H1 (cell line): ENCODE results near the gene FAM114A2. TPM values are rescaled to one million over a fixed set of nuclear protein-coding genes. Genes with fewer than 3 reads are reported as not detected.

Experiments used
- CTCF ChIA-PET: fragments of 300-600 bp; sonication (Branson Sonifier 250); formaldehyde crosslinking; loops from one replicate; lab custom pipeline; 2021; ENCODE audit not compliant: partially characterized antibody; lab: Charles Lee
- POLR2A ChIA-PET: fragments of 300-600 bp; sonication (Branson Sonifier 250); formaldehyde crosslinking; loops from one replicate; lab custom pipeline; 2021; ENCODE audit warnings: inconsistent platforms; ENCODE audit not compliant: partially characterized antibody; lab: Charles Lee
- DNase-seq, 2 experiments: peaks; one replicate each; pipeline versions ENCODE4 v3.0.0 to v3.0.0-alpha.2; 2010 to 2022; ENCODE audit warnings: low spot score in 2 of 2, low read depth in 1 of 2, mixed read lengths in 1 of 2
- FAIRE-seq: peaks from 2 replicates; lab custom pipeline; 2011; peaks lifted over from hg19 to GRCh38; lab: Jason Lieb, UNC
- H2AFZ ChIP-seq: 2 replicates; pipeline ENCODE4 v1.8.1; 2012; ENCODE audit warnings: low read length, inconsistent platforms
- H2AK5ac ChIP-seq: 2 replicates; pipeline ENCODE4 v1.6.1; 2013; ENCODE audit warnings: low read depth, low read length
- H2BK120ac ChIP-seq: replicated peaks from 2 replicates; pipeline ENCODE3; 2013; ENCODE audit warnings: low read depth, low read length, inconsistent platforms
- H2BK12ac ChIP-seq: 2 replicates; pipeline ENCODE4 v1.6.1; 2013; ENCODE audit warnings: low read depth, low read length
- H2BK15ac ChIP-seq: 2 replicates; pipeline ENCODE4 v1.6.1; 2013; ENCODE audit warnings: low read length
- H2BK20ac ChIP-seq: 2 replicates; pipeline ENCODE4 v1.6.1; 2013; ENCODE audit warnings: low read length
- H2BK5ac ChIP-seq: 2 replicates; pipeline ENCODE4 v1.6.1; 2013; ENCODE audit warnings: low read depth, low read length
- H3K14ac ChIP-seq: 2 replicates; pipeline ENCODE4 v1.6.1; 2013; ENCODE audit warnings: inconsistent platforms; ENCODE audit not compliant: insufficient read length
- H3K18ac ChIP-seq: 2 replicates; pipeline ENCODE4 v1.6.1; 2013; ENCODE audit warnings: low read length; ENCODE audit errors: extremely low read depth
- H3K23ac ChIP-seq: 2 replicates; pipeline ENCODE4 v1.6.1; 2013; ENCODE audit warnings: inconsistent platforms; ENCODE audit not compliant: insufficient read length
- H3K23me2 ChIP-seq: 2 replicates; pipeline ENCODE4 v1.6.1; 2013; ENCODE audit warnings: low read depth, low read length
- H3K27ac ChIP-seq: 2 replicates; pipeline ENCODE4 v1.6.1; 2011; ENCODE audit warnings: low read depth, low read length, inconsistent platforms
- H3K27me3 ChIP-seq, 4 experiments: replicated peaks in 1 of 4; 1 replicate in 1 of 4; 2 replicates in 3 of 4; pipeline versions ENCODE4 v1.6.1 to v1.8.1; 2011 to 2013; ENCODE audit warnings: low read length in 3 of 4, mild to moderate bottlenecking in 3 of 4, inconsistent platforms in 2 of 4, mixed read lengths in 2 of 4, moderate library complexity in 1 of 4; ENCODE audit not compliant: control insufficient read depth in 3 of 4, insufficient read depth in 3 of 4; ENCODE audit errors: extremely low read depth in 1 of 4
- H3K36me3 ChIP-seq, 4 experiments: 2 replicates each; pipeline versions ENCODE4 v1.6.1 to v1.8.1; 2011 to 2013; ENCODE audit warnings: mild to moderate bottlenecking in 4 of 4, low read length in 3 of 4, moderate library complexity in 2 of 4, control low read depth in 1 of 4, inconsistent platforms in 1 of 4; ENCODE audit not compliant: insufficient read depth in 4 of 4, control insufficient read depth in 2 of 4
- H3K4ac ChIP-seq: replicated peaks from 2 replicates; pipeline ENCODE3; 2013; ENCODE audit warnings: low read length, low read depth, mixed read lengths, inconsistent platforms; ENCODE audit not compliant: insufficient read length
- H3K4me1 ChIP-seq, 4 experiments: replicated peaks in 1 of 4; 1 replicate in 1 of 4; 2 replicates in 3 of 4; pipeline versions ENCODE4 v1.6.1 to v1.8.1; 2011 to 2013; ENCODE audit warnings: low read length in 3 of 4, inconsistent platforms in 2 of 4, mixed read lengths in 1 of 4; ENCODE audit not compliant: insufficient read depth in 4 of 4, control insufficient read depth in 3 of 4
- H3K4me2 ChIP-seq, 2 experiments: 2 replicates each; pipeline versions ENCODE4 v1.6.1 to v1.8.1; 2011 to 2013; ENCODE audit warnings: low read depth in 2 of 2, low read length in 2 of 2, control low read depth in 1 of 2, inconsistent platforms in 1 of 2, mild to moderate bottlenecking in 1 of 2; ENCODE audit not compliant: insufficient read depth in 1 of 2
- H3K4me3 ChIP-seq, 4 experiments: fragments of 200-600, 300-600 bp in 1 of 4; sonication (generic), shearing (Covaris generic), sonication (Bioruptor Twin) in 1 of 4; 2 replicates each; pipeline versions ENCODE4 v1.5.1 to v1.8.1; 2011 to 2016; ENCODE audit warnings: low read length in 4 of 4, low read depth in 3 of 4, control low read depth in 2 of 4, inconsistent platforms in 2 of 4, mild to moderate bottlenecking in 2 of 4, mixed read lengths in 1 of 4, moderate library complexity in 1 of 4; ENCODE audit not compliant: insufficient read depth in 2 of 4; ENCODE audit errors: extremely low read depth in 1 of 4
- H3K56ac ChIP-seq: replicated peaks from 2 replicates; pipeline ENCODE3; 2013; ENCODE audit warnings: low read depth, mild to moderate bottlenecking, mixed read lengths, low read length, inconsistent platforms; ENCODE audit not compliant: insufficient read length
- H3K79me1 ChIP-seq: 2 replicates; pipeline ENCODE4 v1.6.1; 2013; ENCODE audit warnings: low read depth, low read length, control low read depth
- H3K79me2 ChIP-seq, 2 experiments: 2 replicates each; pipeline versions ENCODE4 v1.6.1 to v1.8.1; 2012 to 2013; ENCODE audit warnings: low read length in 2 of 2, mild to moderate bottlenecking in 2 of 2, inconsistent platforms in 1 of 2; ENCODE audit not compliant: insufficient read depth in 2 of 2, control insufficient read depth in 1 of 2
- H3K9ac ChIP-seq, 4 experiments: replicated peaks in 1 of 4; 1 replicate in 1 of 4; 2 replicates in 3 of 4; pipeline versions ENCODE4 v1.6.1 to v1.8.1; 2011 to 2013; ENCODE audit warnings: low read depth in 3 of 4, low read length in 3 of 4, control low read depth in 2 of 4, mild to moderate bottlenecking in 2 of 4, moderate library complexity in 2 of 4, inconsistent platforms in 1 of 4; ENCODE audit errors: extremely low read depth in 1 of 4
- H3K9me3 ChIP-seq, 2 experiments: 2 replicates each; pipeline versions ENCODE4 v1.6.1 to v1.8.1; 2012 to 2013; ENCODE audit warnings: mild to moderate bottlenecking in 2 of 2, moderate library complexity in 2 of 2, control low read depth in 1 of 2, inconsistent platforms in 1 of 2, low read depth in 1 of 2, low read length in 1 of 2, mixed read lengths in 1 of 2; ENCODE audit not compliant: insufficient read depth in 2 of 2
- H4K20me1 ChIP-seq, 2 experiments: replicated peaks in 1 of 2; 2 replicates each; pipeline versions ENCODE3 to v1.8.1; 2011 to 2013; ENCODE audit warnings: inconsistent platforms in 2 of 2, low read length in 2 of 2, mild to moderate bottlenecking in 1 of 2; ENCODE audit not compliant: insufficient read depth in 2 of 2, control insufficient read depth in 1 of 2
- H4K5ac ChIP-seq: 2 replicates; pipeline ENCODE4 v1.6.1; 2013; ENCODE audit warnings: low read length, low read depth, mixed read lengths, inconsistent platforms; ENCODE audit not compliant: insufficient read length
- H4K8ac ChIP-seq: 2 replicates; pipeline ENCODE4 v1.8.0; 2013; ENCODE audit warnings: mild to moderate bottlenecking, moderate library complexity, low read length, inconsistent platforms; ENCODE audit not compliant: insufficient read depth; ENCODE audit errors: extremely low read depth
- H4K91ac ChIP-seq: replicated peaks from 2 replicates; pipeline ENCODE3; 2013; ENCODE audit warnings: low read length, mixed read lengths, inconsistent platforms; ENCODE audit not compliant: insufficient read length
- CBX8 ChIP-seq: fragments of 300-800, 300-1000 bp; sonication (generic); IDR thresholded peaks from 2 replicates; pipeline ENCODE4 v1.7.1; 2016; ENCODE audit warnings: low read depth, low read length, borderline replicate concordance
- FOSL1 ChIP-seq: IDR thresholded peaks from 2 replicates; pipeline ENCODE4 v1.6.1; 2011; ENCODE audit warnings: mild to moderate bottlenecking, low read depth, low read length, moderate library complexity; ENCODE audit not compliant: insufficient read depth
- NANOG ChIP-seq: IDR thresholded peaks from 2 replicates; pipeline ENCODE4 v1.6.1; 2011; ENCODE audit warnings: low read length, low read depth, mild to moderate bottlenecking, inconsistent platforms; ENCODE audit not compliant: insufficient read depth, poor library complexity, severe bottlenecking
- POU5F1 ChIP-seq: IDR thresholded peaks from 2 replicates; pipeline ENCODE4 v1.6.1; 2011; ENCODE audit warnings: low read depth, mild to moderate bottlenecking, low read length, moderate library complexity
- TEAD4 ChIP-seq: IDR thresholded peaks from 2 replicates; pipeline ENCODE4 v1.6.1; 2012; ENCODE audit warnings: low read depth, low read length, inconsistent platforms, mixed read lengths
- WGBS, 2 experiments: shearing (Covaris generic) in 1 of 2; methylation state at CpG; one replicate each; pipeline versions ENCODE4 v1.1.6 to v1.1.7; 2013 to 2015; ENCODE audit warnings: low lambda C conversion rate in 2 of 2, mixed read lengths in 2 of 2, inconsistent platforms in 1 of 2, low coverage in 1 of 2, missing lambda C conversion rate in 1 of 2; ENCODE audit not compliant: insufficient replicate concordance in 2 of 2, insufficient coverage in 1 of 2, insufficient read length in 1 of 2; ENCODE audit errors: extremely low coverage in 1 of 2, missing lambda C conversion rate in 1 of 2; 5-methylcytosine and 5-hydroxymethylcytosine counted together
- polyA plus RNA-seq, 7 experiments: library from polyadenylated mRNA; depleted of rRNA in 3 of 7; stranded (reverse) in 5 of 7; unstranded in 2 of 7; fragments of >200 nt in 5 of 7; fragments of 200-250 nt in 2 of 7; gene quantifications; 1 replicate in 5 of 7; 2 replicates in 1 of 7; 4 replicates in 1 of 7; pipeline versions ENCODE4 v1.2.1 to v1.2.3, GENCODE V29; 2011 to 2013; ENCODE audit warnings: missing spikeins in 2 of 7, mixed read lengths in 2 of 7
- total RNA-seq: library from RNA; stranded (reverse); fragmentation: NEBNext Ultra II Directional; extraction: Animal tissue kit (Norgen Biotek cat#: 25700); gene quantifications from 2 replicates; pipeline ENCODE4 v1.2.1, GENCODE V29; 2021

FAM114A2 gene
- total and polyA plus RNA-seq, 2 of the 8 experiments (the other 6 are each of a cell fraction or from before 2014, with no cell fraction given), result 3.8 to 9.2 TPM

GRCh38 chr5:153983885-153984284, 54.8 kb downstream of the FAM114A2 start:
- TF ChIP-seq FOSL1 (no peak), CBX8 (no peak), NANOG (no peak), TEAD4 (no peak), POU5F1 (no peak)

More at GRCh38 chr5:153983885-153984284, 54.8 kb downstream of the FAM114A2 start:
- Histone ChIP-seq H2AK5ac (no peak overlapping the region), H2BK15ac (no peak overlapping the region), H2BK5ac (no peak overlapping the region), H3K18ac (no peak overlapping the region), H3K23me2 (no peaks in the 10 kb centered on the region), H2BK20ac (no peak overlapping the region), H4K20me1 (no peaks in the 10 kb centered on the region), H4K91ac (no peak overlapping the region), H3K9ac (no peak overlapping the region), H3K79me2 (no peaks in the 10 kb centered on the region), H3K14ac (no peak overlapping the region), H3K4me1 (no peaks in the 10 kb centered on the region), H3K27me3 (no peaks in the 10 kb centered on the region), H3K56ac (no peak overlapping the region), H3K4me3 (no peak overlapping the region), H3K79me1 (no peaks in the 10 kb centered on the region), H3K4ac (no peak overlapping the region), H2BK120ac (no peak overlapping the region), H4K8ac (no peak overlapping the region), H2AFZ (no peak overlapping the region), H4K5ac (no peak overlapping the region), H3K23ac (no peak overlapping the region), H3K9me3 (no peaks in the 10 kb centered on the region), H3K27ac (no peak overlapping the region), H3K36me3 (no peaks in the 10 kb centered on the region), H2BK12ac (no peak overlapping the region), H3K4me2 (no peak overlapping the region)
- FAIRE-seq, result no peak
- POLR2A ChIA-PET, result no interaction called here
- DNase-seq, result no peak
- CTCF ChIA-PET, result interaction anchor here (0.8 kb wide), 1 partner anchor 478 kb away, joined by 3 read pairs; no protein-coding TSS in a partner anchor
- WGBS, 2 experiments, result 95% methylated on average over 1 of the region's 1 CpG; no CpG with 5 or more reads in 1 of the 2 experiments
